HL-60 (cell line): Measurements from ENCODE around the gene PIK3CB.

Source experiments
- DNase-seq, 2 experiments: peaks; one replicate each; pipeline ENCODE4 v3.0.0-alpha.2; 2010 to 2020; ENCODE audit warnings: low read depth in 1 of 2, low spot score in 1 of 2
- H3K27ac ChIP-seq: fragments of 250-450 bp; sonication (Bioruptor Pico); replicated peaks from 2 replicates; pipeline ENCODE4 v1.5.1; 2020; ENCODE audit warnings: mild to moderate bottlenecking, moderate library complexity
- H3K27me3 ChIP-seq: fragments of 250-450 bp; sonication (Bioruptor Pico); 2 replicates; pipeline ENCODE4 v1.5.1; 2021; ENCODE audit warnings: mild to moderate bottlenecking, moderate library complexity; ENCODE audit not compliant: insufficient read depth, poor library complexity, severe bottlenecking
- H3K4me3 ChIP-seq: replicated peaks from 2 replicates; pipeline ENCODE4 v1.5.1; 2011; ENCODE audit warnings: mild to moderate bottlenecking, control low read depth, low read length; ENCODE audit not compliant: insufficient read depth
- GABPA ChIP-seq: IDR thresholded peaks from 2 replicates; pipeline ENCODE4 v1.6.1; 2012; ENCODE audit warnings: low read depth
- POLR2AphosphoS5 ChIP-seq: IDR thresholded peaks from 2 replicates; pipeline ENCODE4 v1.6.1; 2012; ENCODE audit warnings: low read depth
- SPI1 ChIP-seq: IDR thresholded peaks from 2 replicates; pipeline ENCODE4 v1.6.1; 2012; ENCODE audit warnings: low read depth, mild to moderate bottlenecking, borderline replicate concordance
- TF ChIP-seq, protein P1 (sequence below): IDR thresholded peaks from one replicate; pipeline ENCODE4 v1.5.1; 2011; ENCODE audit warnings: low read length, control low read depth, inconsistent platforms; ENCODE audit not compliant: insufficient read depth
- TF ChIP-seq, protein P2 (sequence below): IDR thresholded peaks from 2 replicates; pipeline ENCODE4 v1.6.1; 2012; ENCODE audit warnings: low read depth; ENCODE audit not compliant: insufficient replicate concordance

The PIK3CB gene

DNA sequence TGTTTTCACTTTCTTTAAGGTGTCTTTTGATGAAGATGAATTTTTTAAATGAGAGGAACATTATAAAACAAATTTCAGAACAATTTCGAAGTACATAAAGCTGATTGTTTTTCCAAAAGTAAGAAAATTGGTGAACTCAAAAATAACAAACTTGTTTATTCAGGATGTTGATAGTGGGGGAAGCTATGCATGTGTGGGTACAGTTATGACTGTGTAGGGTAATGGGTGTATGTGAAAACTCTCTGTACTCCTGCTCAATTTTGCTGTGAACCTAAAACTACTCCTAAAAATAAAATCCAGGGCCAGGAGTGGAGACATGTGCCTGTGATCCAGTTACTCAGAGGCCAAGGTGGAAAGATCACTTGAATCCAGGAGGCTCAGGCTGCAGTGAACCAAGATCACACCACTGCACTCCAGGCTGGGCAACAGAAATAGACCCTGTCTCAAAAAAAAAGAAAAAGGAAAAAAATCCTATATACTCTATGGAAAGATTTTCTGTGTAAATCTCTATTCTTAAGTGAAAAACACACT, 37.2 kb downstream of the PIK3CB start:
- TF ChIP-seq, protein P1, sequence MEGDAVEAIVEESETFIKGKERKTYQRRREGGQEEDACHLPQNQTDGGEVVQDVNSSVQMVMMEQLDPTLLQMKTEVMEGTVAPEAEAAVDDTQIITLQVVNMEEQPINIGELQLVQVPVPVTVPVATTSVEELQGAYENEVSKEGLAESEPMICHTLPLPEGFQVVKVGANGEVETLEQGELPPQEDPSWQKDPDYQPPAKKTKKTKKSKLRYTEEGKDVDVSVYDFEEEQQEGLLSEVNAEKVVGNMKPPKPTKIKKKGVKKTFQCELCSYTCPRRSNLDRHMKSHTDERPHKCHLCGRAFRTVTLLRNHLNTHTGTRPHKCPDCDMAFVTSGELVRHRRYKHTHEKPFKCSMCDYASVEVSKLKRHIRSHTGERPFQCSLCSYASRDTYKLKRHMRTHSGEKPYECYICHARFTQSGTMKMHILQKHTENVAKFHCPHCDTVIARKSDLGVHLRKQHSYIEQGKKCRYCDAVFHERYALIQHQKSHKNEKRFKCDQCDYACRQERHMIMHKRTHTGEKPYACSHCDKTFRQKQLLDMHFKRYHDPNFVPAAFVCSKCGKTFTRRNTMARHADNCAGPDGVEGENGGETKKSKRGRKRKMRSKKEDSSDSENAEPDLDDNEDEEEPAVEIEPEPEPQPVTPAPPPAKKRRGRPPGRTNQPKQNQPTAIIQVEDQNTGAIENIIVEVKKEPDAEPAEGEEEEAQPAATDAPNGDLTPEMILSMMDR: no peak
- no peak for TF ChIP-seq POLR2AphosphoS5
- TF ChIP-seq SPI1: no peak
- TF ChIP-seq, protein P2, sequence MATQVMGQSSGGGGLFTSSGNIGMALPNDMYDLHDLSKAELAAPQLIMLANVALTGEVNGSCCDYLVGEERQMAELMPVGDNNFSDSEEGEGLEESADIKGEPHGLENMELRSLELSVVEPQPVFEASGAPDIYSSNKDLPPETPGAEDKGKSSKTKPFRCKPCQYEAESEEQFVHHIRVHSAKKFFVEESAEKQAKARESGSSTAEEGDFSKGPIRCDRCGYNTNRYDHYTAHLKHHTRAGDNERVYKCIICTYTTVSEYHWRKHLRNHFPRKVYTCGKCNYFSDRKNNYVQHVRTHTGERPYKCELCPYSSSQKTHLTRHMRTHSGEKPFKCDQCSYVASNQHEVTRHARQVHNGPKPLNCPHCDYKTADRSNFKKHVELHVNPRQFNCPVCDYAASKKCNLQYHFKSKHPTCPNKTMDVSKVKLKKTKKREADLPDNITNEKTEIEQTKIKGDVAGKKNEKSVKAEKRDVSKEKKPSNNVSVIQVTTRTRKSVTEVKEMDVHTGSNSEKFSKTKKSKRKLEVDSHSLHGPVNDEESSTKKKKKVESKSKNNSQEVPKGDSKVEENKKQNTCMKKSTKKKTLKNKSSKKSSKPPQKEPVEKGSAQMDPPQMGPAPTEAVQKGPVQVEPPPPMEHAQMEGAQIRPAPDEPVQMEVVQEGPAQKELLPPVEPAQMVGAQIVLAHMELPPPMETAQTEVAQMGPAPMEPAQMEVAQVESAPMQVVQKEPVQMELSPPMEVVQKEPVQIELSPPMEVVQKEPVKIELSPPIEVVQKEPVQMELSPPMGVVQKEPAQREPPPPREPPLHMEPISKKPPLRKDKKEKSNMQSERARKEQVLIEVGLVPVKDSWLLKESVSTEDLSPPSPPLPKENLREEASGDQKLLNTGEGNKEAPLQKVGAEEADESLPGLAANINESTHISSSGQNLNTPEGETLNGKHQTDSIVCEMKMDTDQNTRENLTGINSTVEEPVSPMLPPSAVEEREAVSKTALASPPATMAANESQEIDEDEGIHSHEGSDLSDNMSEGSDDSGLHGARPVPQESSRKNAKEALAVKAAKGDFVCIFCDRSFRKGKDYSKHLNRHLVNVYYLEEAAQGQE: no peak
- no peak for TF ChIP-seq GABPA
- no peak for DNase-seq
- H3K4me3 ChIP-seq: no peak overlapping the region
- H3K27me3 ChIP-seq: no peaks in the 10 kb centered on the region
- H3K27ac ChIP-seq: no peak overlapping the region

DNA sequence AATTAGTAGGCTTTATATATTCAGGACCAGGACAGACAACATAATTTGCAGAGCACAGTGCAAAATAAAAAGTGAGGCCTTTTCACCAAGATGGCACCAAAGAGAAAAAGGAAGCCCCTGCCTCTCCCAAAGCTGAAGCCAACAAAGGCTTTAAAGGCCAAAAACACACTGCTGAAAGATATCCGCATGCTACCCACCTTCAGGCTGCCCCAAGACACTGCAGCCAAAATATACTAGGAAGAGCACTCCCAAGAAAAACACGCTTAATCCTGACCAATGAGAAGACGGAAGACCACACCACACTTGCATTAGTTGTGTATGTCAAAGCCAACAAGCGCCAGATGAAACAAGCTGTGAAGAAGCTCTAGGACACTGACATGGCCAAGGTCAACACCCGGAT, 38.0 kb downstream of the PIK3CB start:
- Histone ChIP-seq H3K27me3 (no peaks in the 10 kb centered on the region), H3K27ac (no peak overlapping the region), H3K4me3 (no peak overlapping the region)
- no peak for TF ChIP-seq GABPA
- TF ChIP-seq, protein P2: no peak
- no peak for TF ChIP-seq POLR2AphosphoS5
- TF ChIP-seq SPI1: no peak
- TF ChIP-seq, protein P1: no peak
- no peak for DNase-seq

DNA sequence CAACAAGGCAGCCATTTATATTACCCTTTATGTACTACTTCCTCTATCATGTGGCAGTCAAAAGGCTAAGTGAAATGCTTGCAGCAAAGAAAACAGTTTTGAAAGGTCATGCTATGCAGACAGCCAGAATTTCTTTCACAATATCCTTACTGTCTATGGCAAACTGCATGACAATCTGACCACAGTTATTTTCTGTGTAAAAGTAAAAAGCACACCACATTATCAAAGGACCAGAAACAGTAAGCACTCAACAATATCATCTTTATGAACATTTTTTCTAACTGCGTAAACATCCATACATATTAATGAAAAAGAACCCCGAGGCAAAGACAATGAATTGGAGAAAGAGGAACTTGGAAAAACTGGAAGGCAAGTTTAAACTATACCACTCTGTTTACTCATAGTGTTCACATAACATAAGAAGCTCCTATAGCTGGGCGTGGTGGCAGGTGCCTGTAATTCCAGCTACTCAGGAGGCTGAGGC, 47.9 kb downstream of the PIK3CB start:
- H3K4me3 ChIP-seq: no peak overlapping the region
- peak overlapping the region; percentile 70 for H3K27ac ChIP-seq
- no peaks in the 10 kb centered on the region for H3K27me3 ChIP-seq
- TF ChIP-seq, protein P1: no peak
- TF ChIP-seq POLR2AphosphoS5 (peak; percentile 46; the same call in 1 of the 2 replicates), SPI1 (peak; percentile 72), GABPA (peak; percentile 24; the same call in 1 of the 2 replicates)
- TF ChIP-seq, protein P2: no peak
- DNase-seq: peak; percentile 81 to 91
